IPS-NIHi7 (cell line): ENCODE results near the gene SLC12A7.
"Not testable (repeated sequence)": the region's sequence is repeated elsewhere in the genome, so short reads cannot be mapped to it uniquely, and the experiment has no call there.

Source experiments
- DNase-seq: peaks from one replicate; pipeline ENCODE4 v3.0.0; 2012; ENCODE audit warnings: mixed read lengths; ENCODE audit errors: extremely low spot score

Gene SLC12A7

DNA sequence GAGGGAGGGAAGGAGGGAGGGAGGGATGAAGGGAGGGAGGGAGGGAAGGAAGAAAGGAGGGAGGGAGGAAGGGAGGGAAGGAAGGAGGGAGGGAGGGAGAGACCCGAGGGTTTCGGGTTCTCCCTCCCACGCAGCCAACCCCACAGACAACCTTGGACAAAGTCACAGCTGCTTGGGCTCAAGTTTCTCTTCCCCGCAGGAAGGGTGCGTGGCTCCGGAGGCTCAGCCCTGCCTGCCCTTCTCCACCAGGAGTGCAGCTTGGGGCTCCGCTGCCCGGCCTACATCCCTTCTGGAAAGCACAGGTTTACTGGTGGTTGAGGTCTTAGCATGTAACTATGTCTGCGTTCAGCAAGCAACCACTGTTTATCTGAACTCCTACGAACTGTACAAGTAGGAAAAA is 15.0 kb downstream of the SLC12A7 start:
- DNase-seq = no peak

DNA sequence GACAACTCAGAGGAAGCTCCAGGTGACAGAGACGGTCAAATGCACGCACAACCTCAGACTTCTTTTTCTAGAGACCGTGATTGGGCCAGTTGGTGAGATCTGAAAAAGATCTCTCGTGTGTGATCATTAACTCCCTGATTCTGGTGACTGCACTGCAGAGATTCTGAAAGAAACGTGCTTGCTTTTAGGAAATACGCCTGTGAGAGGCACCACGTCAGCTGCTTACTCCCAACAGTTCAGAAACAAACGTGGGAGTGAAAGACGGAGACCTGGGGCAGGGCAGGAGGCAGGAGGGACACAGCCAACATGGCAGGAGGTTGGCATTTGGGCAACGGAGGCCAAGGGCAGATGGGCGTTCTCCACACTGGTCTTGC is 15.9 kb downstream of the SLC12A7 start:
- no peak for DNase-seq

DNA sequence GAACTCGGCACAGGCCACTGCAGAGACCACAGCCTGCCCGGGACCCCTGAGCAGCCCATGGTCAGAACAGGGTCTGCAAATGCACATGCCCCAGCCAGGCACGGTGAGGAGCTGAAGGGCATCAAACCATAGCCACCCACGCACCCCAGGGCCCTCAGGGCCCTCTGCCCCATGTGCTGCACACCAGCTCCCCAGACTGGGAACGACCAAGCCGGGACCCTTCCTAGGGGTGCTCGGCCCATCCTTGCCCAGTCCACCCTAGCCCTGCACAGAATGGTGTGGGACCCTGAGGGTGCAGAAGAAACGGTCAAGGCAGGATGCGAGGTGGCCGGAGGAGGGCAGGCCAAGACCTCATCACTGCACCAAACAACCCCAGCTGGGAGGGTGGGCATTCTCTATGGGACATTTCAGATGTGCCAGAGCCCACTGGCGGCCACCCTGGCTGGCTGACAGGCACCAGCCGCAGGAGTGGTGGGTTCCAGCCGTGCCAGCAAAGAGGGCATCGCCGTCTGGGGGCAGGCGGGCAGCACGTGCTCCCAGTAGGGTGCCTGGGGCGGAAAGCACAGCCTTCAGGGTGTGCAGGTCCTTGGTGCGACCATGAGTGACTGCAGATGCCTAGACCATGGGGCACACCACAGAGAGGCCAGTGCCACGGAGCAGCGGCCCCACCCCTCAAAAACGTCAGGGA is 16.4 kb downstream of the SLC12A7 start:
- DNase-seq = no peak

DNA sequence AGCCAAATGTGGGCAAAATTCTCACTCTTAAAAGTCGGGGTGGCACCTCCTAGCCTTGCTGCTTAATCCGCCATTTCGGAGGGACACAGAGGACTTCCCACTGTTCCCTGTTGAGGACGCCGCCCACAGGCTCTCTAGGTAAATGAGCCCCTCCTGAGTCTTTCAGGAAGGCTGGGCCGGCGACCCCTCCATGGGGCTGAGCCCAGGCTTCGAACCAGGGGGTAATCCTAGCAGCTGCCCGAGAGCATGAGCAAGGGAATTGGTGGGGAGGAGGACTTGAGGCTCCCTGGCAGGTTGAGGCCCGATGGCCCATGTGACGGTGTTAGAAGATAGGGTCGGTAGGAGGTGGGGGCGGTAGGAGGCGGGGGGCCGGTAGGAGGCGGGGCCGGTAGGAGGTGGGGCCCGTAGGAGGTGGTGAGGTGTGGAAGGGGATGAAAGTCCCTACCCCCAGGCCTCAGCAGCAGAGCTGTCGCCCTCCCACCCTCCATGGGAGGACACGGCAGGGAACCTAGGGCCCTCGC is 17.1 kb downstream of the SLC12A7 start:
- DNase-seq = peak; percentile 62

DNA sequence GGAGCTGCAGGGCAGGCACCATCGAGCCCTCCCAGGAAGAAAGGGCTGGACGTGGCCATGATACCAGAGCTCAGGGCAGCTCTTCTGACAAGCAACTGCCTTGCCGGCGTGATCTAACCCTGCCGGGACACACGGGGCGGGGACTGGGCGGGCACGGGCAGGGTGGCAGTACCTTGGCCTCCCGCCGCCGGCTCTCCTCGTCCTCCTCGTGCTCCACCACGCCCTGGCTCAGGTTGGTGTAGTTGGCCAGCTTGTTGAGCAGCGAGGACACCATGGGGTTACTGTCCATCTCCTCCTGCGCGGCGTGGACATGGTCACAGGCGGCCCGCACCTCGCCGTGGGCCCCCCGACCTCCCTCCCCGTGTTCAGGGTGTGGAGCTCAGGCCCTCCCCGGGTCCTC is 18.5 kb downstream of the SLC12A7 start:
- DNase-seq = no peak

DNA sequence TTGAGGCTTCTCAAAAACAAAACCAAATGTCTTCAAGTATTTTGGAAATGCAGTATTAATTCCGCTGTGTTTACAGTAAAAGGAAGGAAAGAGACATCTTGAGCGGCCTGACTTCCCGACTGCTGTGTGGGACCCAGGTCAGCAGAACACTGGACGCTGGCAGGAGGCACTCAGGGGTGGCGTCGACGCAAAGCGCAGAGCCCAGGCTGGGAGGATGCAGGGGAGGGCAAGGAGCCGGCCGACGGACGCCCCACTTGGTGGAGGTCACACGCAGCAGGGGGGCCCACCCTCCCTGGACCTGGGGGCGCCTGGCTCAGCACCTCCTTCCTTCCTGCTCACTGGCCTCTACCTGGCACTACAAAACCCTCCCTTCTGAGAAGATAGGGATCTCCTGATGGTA is 19.7 kb downstream of the SLC12A7 start:
- no peak for DNase-seq

DNA sequence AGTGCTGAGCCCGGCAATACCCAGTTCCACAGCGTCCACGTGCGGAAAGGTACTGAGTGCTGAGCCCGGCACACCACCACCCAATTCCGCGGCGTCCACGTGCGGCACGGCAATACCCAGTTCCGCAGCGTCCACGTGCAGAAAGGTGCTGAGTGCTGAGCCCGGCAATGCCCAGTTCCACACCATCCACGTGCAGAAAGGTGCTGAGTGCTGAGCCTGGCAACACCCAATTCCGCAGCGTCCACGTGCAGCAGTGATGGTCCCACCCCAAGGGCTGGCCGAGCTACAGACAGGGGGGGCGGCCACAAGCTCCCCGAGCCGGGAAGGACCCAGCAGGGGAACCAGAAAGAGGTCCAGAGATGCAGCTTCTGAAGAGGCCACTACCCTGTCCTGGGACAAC is 20.2 kb downstream of the SLC12A7 start:
- no peak for DNase-seq

DNA sequence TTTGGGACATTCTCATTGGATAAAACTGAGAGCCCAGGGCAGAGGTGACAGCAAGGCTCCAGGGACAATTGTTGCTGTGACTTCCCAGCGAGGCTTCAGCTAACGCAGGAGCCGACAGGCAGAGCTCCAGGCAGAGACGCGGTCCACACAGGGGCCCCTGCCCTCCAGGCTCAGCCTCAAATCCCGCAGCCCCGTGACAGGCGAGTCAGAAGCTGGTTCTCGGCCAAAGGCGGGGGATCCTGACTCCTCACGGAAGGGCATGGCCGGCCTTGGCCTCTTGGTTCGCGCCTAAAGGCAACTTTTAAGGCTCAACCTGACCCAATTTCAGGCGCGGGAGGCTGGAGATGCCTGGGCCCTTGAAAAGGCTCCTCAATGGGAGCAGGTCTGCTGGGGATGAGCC is 21.3 kb downstream of the SLC12A7 start:
- no peak for DNase-seq

DNA sequence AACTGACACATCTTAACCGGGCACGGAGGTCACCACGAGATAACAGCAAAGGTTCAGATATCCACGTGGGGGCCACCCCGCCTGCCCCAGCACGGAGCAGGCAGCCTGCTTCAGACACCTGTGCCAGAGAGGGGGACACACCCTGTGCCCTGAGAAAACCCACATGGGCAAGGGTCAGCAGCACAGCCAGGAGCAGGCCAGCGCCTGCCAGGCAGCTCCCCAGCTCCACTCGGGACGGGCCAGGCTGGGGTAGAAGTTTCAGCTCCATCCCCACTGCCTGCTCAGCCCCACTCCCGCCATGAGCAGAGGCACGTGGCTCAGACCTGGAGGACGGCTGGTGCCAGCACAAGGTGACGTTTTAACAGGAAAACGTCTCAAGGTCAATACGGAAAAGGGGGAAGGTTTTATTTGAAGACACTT is 22.2 kb downstream of the SLC12A7 start:
- no peak for DNase-seq

DNA sequence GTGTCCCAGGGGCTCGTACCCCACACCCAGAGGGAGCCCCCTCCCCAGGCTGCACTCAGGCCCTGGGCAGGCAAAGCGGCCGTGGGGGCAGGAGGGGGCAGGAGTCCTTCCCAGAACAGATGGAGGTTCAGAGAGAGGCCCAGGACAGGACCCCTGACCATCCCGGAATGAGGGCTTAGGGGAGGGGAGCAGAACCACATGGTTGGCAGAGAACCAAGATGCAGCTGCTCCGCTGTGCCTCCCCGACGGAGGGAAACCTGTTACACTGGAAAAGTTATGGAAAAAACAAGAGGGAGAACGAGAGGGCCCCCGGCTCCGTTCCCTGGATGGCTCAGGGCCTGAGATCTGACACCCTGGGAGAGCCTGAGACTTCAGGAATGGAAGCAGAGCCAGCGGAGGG is 22.7 kb downstream of the SLC12A7 start:
- DNase-seq = no peak

DNA sequence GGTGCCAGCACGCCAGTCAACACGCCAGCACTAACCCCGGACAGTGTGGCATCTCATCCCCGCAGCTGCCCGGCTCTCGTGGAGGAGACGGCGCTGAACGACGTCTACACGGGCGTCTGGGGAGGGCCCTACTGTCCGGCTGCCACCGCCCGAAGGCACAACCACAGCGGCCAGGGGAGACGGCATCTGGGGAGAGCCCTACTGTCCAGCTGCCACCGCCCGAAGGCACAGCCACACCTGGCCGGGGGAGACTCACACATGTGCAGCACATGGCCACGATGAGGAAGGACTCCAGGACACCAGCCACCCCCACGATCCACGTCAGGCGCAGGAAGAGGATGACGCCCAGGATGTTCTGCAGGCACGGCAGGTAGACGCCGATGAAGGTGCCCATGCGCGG is 23.1 kb downstream of the SLC12A7 start:
- DNase-seq = no peak

DNA sequence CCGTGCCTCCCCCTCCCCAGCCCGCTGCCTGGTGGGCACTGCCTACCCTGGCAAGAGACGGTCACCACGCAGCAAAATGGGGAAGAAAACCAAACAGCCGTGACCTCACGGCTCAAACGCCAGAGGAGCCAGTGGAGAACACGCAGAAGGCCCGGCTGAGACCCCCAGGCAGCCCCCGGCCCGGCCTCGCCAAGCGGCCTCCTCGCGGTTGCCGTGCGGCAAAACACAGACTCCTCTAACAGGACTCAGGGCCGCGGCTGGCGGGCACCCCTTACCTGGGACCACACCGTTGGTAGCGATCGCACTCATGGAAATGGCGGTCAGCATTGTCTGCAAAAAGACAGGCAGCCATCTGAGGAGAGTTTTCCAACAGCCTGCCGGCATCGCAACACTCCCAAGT is 23.8 kb downstream of the SLC12A7 start:
- DNase-seq = no peak

DNA sequence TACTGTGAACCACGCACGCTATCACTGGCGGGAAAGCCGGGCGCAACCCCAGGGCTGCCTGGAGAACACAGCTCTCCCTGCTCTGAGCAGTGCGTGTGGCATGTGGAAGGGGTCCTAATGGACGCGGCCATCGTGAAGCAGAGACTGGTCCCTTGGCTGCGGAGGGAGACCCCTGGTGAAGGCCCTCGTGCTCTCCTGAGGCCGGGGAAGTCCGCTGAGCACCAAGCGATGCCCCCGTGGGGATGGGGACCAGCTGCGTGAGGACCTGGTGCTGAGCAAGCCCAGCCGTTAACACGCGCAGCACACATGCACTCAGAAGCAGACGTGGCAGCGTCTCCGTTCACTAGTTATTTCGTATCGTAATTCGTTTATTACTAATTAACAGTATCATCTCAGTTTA is 24.4 kb downstream of the SLC12A7 start:
- no peak for DNase-seq

DNA sequence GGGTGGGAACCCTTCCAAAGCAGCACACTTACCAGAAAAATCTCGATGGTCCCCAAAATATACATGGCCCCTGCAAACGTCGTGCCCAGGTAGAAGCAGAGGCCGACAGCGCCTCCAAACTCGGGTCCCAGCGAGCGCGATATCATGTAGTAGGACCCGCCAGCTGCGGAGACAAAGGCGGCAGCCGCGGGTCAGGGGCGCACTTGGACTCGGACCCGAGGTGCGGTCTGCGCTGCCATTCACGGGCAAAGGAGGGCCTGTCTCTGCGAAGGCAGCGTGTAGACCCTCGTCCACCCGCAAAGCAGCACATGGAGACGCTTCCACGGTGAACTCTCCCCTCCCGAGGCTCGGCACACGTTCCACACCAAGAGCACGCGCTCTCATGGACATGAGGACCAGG is 25.0 kb downstream of the SLC12A7 start:
- DNase-seq = no peak

DNA sequence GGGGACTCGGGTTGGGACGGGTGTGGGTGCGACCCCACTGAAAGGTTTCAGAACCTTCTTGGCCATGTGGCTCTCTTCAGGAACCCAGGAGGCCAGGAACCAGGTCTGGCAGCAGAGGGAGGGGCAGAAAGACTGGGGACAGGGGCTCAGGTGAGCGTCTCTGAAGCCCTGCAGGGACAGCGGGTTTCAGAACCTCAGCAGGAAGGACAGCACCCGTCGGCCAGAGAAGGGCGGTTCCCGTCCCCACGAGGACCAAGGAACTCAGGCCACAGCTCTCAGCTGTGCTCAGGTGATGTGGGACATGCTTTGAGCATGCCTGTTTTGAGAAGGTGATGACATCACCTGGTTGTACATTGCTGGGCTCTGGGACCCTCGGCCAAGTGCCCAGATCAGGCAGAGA is 25.7 kb downstream of the SLC12A7 start:
- no peak for DNase-seq

DNA sequence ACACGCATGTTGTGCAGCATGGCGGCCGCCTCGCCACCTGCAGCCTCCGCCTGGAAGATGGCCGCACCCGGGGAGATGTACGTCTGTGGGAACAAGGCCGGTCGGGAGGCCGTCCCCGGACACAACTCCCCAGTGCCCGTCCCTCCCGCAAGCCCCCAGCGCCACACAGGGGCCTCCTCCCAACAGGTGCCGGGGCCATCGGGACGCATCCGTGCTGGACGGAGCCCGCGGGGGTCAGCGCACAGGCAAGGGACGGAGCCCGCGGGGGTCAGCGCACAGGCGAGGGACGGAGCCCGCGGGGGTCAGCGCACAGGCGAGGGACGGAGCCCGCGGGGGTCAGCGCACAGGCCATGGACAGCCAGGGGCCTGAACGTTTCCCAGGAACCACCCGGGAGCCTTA is 26.5 kb downstream of the SLC12A7 start:
- no peak for DNase-seq

DNA sequence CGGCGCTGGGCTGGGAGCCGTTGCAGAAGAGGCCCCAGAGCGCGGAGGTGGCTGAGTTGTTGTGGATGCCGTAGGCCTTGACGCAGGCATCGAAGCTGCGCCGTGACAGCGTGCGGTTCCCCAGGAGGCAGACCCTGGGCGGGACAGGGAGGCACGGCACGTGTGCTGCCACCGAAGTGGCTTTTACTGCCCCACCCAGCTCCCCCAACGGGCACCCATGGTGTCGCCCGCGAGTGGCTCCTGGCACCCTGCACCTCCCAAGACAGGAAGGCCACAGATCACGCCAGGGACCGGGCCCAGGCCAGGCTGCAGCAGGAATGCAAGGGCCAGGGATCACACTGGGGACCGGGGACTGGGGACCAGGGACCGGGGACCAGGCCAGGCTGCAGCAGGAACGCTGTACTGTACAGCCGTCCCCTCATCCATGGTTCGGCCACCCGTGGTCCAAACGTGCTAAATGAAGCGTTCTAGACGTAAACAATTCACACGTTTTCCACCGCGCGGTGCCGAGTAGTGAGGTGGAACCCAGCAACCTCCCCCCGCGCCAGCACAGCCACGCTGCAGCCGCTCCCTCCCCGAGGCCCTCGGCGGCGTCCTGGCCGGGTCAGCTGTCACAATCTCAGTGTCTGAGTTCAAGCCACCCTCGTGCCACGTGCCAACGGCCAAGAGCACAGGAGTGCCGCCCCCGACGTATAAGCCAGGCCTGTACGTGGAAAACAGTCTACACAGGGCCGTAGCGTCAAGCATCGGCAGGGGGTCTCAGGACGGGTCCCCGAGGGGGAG is 27.8 kb downstream of the SLC12A7 start:
- no peak for DNase-seq

DNA sequence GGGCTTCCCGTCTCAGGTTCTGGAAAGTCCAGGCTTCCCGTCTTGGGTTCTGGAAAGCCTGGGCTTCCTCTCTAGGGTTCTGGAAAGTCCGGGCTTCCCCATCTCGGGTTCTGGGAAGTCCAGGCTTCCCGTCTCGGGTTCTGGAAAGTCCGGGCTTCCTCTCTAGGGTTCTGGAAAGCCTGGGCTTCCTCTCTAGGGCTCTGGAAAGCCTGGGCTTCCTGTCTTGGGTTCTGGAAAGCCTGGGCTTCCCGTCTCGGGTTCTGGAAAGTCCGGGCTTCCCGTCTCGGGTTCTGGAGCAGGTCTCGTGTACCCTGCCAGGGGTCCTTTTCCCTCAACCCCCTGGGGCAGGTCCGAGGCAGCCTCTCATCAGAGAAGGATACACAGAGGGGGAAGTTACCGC is 28.8 kb downstream of the SLC12A7 start:
- DNase-seq = not testable (repeated sequence)

DNA sequence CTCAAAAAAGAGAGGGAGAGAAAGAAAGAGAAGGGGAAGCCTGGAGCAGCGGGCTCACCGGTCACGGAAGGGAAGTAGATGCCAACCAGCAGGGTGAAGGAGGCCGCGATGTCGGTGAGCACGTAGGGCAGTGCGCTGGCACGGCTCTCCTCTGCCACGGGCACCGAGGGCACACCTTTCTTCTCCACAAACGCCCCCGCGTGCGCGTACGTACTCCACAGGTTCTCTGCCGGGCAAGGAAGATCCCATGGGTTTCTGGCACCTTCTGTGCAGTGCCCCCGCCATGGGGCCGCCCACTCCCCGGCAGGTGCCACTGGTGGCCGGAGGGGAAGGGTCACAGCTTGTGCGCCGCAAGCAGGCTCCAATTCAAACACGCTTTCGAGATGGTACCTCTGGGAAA is 30.3 kb downstream of the SLC12A7 start:
- no peak for DNase-seq

DNA sequence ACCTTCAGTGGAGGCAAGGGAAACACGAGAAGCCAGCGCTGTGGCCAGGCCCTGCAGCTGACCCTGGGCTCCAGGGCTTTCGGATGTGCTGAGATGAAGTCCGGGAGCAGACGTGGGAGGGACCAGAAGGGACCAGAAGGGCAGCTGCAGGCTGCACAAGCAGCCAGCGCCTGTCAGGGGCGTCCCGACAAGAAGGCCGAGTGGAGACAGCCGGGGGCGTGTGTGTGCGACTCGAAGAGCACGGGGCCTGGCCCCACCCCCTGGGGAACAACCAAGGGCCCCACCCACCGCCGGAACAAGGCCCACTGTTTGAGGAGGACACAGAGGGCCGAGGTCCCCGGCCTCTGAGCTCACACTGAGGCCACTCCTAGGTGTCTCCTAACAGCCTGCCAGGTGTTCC is 31.4 kb downstream of the SLC12A7 start:
- no peak for DNase-seq

DNA sequence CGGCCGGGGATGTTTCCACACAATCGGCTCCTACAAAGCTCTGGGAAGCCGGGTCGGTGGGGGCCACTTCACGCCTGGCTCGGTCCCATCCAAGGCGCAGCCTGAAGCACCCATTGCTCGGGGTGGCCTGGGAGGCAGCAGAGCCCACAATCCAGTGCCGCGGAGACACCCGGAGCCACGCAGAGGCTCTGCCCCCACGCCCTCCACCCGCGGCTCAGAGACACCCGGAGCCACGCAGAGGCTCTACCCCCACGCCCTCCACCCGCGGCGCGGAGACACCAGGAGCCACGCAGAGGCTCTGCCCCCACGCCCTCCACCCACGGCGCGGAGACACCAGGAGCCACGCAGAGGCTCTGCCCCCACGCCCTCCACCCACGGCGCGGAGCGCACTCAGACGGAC is 31.9 kb downstream of the SLC12A7 start:
- no peak for DNase-seq

DNA sequence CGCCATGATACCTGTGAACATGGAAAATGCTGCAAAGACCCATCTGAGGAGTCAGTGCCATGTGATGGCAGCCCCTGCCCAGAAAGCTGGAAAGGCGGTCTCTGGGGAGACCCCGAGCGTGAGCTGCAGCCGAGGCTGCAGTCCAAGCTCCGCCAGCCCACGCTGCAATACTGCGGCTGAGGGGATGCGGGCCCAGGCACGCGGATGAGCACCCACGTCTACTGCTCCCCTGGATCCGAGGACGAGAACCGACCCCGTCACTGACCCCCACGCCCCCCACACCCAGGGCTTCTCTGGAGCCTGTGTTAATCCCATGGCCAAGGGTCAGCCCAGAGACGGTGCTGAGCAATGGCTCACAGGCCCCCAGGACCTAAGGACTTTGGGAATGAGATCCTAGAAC is 32.4 kb downstream of the SLC12A7 start:
- DNase-seq = no peak

DNA sequence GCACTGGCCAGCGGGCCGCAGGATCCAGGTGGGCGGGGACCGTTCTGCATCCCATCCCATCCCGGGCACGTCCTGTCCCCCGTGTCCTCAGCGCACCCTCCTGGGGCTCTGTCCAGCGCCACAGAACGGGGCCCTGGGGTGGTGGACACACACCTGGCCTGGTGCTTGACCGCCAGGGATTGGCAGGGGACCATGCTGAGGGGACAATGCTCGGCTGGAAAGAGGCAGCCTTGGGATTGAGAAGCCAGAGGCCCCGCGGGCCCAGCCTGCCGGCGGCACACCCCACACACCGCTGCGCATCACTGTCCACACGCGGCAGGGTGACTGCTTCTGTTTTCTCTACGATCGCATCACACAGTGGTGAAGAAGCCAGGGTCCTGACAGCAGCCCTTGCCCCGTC is 33.0 kb downstream of the SLC12A7 start:
- DNase-seq = no peak
